DMS114 treated with DMSO at 0.1 percent for 48 hours (cell line): Measurements from ENCODE around the gene NTHL1.
"Not testable (repeated sequence)": the region's sequence is repeated elsewhere in the genome, so short reads cannot be mapped to it uniquely, and the experiment has no call there.

ENCODE experiments used
- DNase-seq: peaks from one replicate; lab custom pipeline; 2025; ENCODE audit not compliant: unreplicated experiment; lab: John Stamatoyannopoulos, UW

Gene NTHL1

GRCh38 chr16:2042986-2043666 lies 4.5 kb downstream of the NTHL1 start:
- DNase-seq = no peak

DNA sequence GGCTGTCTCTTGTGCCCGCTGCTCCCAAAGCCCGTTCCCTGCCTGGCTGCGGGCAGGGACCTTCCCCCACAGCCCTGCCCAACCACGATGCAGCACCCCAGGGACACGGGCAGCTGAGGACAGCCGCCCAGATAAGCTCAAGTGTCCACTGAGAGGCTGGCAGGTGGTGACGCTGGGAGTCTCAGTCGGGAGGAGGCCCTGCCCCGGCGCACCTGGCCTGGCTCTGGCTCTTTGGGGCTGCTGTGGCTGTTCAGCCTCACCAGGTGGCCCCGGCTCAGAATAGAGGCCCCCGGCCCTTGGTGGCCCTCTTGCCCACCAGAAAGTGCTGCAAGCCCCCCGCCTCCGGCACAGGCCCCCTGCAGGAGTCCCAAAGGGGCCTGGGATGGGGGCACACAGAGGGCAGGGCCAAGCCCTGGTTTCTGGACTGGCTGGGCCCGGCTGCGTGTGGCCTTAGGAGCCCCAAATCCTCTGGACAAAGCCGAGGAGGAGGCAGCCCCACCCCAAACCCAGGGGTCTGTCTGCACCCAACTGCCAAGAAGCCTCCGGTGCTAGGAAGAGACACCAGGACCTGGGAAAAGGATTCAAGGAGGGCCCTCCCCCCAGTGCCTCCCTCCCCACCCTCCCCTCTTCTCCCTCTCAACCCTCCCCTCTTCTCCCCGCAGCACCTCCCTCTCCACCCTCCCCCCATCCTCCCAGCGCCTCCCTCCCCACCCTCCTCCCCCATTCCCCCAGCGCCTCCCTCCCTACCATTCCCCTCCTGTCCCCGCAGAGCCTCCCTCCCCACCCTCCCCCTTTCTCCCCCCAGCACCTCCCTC lies 5.3 kb downstream of the NTHL1 start:
- no peak for DNase-seq

- DNase-seq = no peak
These were observed 6.7 kb downstream of the NTHL1 start for GRCh38 chr16:2040787-2041522.

DNA sequence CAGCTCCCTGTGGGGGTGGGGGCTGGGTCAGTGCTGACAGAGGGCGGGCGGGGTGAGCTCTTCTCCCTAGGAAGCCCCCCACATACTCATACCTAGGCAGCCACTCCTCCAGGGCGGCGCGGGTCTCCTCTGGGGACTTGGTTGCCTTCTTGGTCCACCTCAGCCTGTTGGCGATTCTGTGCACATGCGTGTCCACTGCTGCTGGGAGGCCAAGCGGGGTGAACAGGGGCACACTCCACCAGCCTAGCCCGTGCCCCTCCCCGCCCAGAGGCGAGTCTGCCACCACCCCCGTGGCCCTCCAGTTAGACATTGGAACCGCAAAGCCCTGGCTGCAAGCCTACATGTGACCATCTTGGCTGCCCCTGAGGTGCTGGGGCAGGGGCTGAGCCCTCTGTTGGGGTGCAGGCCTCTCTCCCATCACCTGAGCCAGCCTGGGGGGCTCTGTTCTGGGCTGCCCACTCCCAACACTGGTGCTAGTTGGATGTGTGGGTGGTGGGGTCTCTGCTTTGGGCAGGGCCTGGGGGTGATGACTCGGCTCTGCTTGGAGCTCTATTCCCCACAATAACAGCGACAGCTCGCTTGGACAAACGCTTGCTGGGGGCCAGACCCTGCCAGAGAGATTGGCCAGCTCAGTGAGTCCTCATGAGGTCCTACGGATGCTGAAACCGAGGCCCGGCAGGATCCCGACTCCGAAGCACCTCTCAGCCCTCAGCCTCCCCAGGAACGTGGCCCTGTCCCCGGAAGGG lies 7.4 kb downstream of the NTHL1 start:
- DNase-seq = no peak

GRCh38 chr16:2039274-2040031 lies 8.2 kb downstream of the NTHL1 start:
- no peak for DNase-seq

DNA sequence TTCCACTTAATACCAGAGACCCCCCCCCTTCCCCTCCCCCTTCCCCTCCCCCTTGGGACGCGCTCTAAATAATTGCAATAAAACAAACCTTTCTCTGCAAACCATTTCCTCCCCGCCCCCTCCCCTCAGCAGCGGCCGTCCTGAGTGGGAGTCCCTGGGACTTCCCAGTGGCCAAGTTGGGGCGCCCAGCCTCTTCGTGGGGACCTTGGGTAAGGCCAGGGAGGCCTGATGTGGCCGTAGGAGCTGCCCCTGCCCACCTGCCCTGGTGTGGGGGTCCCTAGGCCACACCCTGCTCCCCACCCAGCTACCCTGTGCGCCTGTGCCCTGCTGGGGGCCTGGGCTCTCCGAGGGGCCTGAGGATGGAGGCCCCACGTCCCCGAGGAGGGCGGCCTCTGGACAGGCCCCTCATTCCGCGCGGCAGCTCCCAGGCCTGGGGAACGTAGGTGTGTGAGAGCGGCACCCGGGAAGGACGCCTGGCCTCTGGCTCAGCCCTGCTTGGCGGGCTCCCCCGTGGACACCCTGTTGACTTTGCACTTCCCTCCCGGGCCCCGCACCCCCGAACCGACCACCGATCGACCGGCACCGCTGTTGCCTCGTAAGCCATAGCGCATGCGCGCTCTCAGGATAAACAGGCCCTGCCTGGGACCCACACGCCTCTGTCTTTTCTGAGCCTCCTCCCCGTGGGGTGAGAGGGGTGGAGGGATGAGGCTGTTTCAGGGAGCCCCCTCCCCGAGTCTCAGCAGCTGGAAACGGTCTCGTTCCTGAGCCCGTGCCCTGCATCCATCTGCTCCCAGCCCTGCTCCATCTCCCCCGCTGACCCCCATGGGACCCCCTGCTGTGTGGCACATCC lies 9.0 kb downstream of the NTHL1 start:
- DNase-seq = no peak

GRCh38 chr16:2037647-2038381 lies 9.8 kb downstream of the NTHL1 start:
- DNase-seq = no peak

DNA sequence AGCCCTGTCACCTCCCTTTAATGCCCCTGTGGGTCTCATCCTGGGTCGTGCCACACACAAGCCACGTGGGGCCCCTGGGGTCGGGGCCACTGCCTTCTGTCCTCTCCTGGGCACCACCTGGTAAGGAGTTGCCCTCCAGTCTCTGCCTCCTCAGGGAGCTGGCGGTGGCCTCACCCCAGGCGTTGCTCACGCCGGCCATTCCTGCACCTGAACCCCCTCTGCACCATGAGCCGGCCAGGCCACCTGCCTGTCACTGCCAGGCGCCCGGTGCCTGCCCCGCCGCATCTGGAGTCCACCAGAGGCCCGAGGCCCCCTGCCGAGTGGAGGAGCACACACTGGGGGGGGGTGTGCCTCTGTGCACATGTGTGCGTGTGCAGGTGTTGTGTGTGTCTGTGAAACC lies 10.5 kb downstream of the NTHL1 start:
- DNase-seq = no peak

DNA sequence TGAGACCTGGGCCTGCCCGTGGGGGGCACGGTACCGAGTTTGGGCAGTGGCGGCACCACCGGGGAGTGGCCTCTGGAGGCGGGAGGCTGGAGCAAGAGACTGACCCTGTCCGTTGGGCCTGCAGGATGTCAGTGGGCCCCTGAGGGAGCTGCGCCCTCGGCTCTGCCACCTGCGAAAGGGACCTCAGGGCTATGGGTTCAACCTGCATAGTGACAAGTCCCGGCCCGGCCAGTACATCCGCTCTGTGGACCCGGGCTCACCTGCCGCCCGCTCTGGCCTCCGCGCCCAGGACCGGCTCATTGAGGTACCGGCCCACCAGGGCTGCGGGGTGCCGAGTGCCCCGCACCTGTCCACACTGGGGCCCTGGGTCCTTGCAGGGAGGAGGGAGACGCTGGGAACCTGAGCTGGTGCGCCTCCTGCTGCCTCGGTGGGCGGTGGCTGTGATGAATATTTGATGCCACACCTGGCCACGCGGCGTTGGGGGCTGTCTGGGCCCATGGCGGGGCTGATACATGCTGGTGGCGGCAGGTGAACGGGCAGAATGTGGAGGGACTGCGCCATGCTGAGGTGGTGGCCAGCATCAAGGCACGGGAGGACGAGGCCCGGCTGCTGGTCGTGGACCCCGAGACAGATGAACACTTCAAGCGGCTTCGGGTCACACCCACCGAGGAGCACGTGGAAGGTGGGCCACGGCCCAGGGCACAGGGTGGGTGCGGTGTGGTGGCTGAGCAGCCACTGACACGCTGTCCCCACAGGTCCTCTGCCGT lies 11.3 kb downstream of the NTHL1 start:
- DNase-seq = no peak

- DNase-seq = no peak
These were observed 12.0 kb downstream of the NTHL1 start for GRCh38 chr16:2035431-2036199.

GRCh38 chr16:2034696-2035430 lies 12.8 kb downstream of the NTHL1 start:
- no peak for DNase-seq

DNA sequence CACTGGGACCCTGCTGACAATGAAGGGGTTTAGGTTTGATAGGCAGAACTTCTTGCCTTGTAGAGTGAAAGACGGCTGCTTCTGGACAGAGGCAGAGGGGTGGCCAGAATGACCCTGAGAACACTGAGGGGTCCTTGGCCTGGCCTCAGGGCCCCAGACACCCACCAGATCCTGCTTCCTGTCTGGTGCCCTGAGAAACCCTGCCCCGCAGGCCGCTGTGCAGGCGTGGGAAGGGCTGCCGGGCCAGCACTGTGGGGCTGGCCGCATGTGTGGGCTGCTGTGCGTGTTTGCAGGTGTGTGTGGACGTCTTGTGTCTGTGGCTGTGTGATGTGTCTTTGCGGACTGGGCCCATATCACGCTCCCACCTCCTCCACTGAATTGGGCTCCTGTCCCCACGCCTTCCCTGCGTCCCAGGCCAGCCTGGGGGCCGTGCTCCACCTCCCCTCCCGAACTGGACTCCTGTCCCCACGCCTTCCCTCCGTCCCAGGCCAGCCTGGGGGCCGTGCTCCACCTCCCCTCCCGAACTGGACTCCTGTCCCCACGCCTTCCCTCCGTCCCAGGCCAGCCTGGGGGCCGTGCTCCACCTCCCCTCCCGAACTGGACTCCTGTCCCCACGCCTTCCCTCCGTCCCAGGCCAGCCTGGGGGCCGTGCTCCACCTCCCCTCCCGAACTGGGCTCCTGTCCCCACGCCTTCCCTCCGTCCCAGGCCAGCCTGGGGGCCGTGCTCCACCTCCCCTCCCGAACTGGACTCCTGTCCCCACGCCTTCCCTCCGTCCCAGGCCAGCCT lies 13.5 kb downstream of the NTHL1 start:
- not testable (repeated sequence) for DNase-seq

DNA sequence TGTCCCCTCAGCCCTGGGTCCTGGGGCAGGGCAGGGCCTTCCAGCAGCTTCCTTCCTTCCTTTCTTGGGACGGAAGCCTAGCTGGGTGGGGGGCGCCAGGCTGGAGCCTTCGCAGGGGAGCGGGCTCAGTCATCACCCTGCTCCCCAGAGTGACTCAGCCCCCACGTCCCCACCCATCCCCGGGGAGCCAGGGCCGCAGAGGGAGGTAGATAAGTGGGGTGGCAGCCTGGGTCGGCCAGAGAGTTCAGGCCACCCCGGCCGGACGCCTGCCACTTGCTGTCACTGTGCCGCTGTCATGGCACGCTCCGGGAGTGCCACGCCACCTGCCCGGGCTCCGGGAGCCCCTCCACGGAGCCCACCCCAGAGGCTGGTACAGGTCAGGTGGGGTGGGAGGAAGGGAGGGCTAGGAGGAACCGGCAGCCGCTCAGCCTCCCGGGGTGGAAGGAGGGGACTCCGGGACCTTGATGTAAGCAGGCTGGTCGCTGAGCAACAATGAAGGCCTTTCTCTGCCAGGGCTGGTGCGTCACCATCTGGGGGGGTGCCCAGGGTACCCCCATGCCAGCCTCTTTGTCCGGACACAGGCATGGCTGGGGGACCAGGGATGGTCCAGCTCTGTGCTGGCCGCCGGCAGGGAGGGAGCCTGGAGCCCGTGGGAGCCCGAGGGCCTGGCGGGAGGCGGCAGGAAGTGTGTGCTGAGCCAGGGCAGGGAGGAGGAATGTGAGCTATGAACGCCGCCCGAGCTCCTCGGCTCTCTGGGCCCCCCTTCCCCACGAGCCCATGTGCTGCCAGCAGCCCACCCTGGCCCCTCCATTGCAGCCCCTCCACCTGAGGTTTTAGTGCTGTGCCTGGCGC lies 14.4 kb downstream of the NTHL1 start:
- no peak for DNase-seq

GRCh38 chr16:2032285-2033056 lies 15.2 kb downstream of the NTHL1 start:
- no peak for DNase-seq
